Activated CD8-positive, alpha-beta memory T cell treated with anti-CD3 and anti-CD28 coated beads, Interleukin-2, amount 50 U/mL, for 1 hour (primary cell): Measurements from ENCODE around the gene MRPS10.
"Not testable (repeated sequence)": the region's sequence is repeated elsewhere in the genome, so short reads cannot be mapped to it uniquely, and the experiment has no call there.

Experiments
- DNase-seq: peaks from one replicate; pipeline ENCODE4 v3.0.0-alpha.2; 2020; ENCODE audit errors: extremely low read depth

The MRPS10 gene

DNA sequence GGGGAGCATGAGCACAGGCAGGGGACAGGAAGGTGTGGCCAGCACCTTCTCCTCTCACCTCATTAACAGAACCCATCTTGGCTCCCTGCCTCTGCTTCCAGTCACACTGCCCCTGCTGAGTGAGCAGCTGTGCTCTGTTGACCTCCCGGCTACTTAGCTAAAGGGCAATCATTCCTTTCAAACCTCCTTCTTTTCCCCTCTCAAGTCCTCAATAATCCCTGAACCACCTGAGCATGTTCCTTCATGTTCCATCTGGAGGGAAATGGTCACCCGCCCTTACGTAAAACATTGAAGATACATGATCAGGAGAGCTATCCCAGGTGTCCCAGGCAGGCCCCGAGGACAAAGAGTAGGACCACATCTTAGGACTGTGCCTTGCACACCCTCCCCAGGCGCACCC, 21.7 kb upstream of the MRPS10 start:
- DNase-seq: no peak

GRCh38 chr6:42237857-42238256, 20.2 kb upstream of the MRPS10 start:
- DNase-seq: no peak

DNA sequence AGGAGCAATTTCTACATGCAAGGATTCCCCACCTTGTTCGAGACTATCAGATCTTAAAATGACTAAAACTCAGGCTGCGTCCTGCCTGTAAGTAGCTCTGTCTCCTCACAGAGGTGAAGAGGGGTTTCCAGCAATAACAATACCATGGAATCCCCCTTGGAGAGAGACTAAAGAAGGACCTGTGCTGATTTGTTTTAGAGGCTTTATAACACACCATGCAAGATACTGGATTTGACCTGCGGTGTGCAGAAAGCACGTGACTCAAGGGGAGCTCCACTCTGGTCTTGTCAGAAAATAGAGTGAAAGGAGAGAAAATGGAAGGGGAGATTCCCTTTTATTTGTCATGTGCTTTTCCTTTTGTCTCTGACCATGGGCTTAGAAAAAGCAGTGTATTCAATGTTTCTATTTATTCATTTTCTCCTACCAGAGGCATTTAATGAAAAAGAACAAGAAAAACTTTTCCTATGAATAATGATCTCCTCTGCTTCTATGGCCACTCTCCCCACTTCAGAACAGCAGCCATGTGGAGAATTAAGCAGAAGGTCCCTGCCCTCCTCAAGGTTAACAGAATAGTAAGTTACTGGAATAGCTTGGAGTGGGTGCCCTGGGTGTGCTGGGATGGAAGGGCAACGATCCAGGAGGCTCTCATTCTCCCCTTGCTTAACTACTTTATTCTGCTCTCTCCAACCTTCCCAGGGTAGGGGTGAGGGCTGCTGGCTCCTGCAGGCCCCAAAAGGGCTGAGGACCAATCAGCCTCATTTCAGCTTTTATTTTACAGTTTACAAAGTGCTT, 19.2 kb upstream of the MRPS10 start:
- no peak for DNase-seq

GRCh38 chr6:42236030-42236429, 18.4 kb upstream of the MRPS10 start:
- DNase-seq: no peak

- DNase-seq: no peak
Observed at GRCh38 chr6:42232035-42232434, 14.4 kb upstream of the MRPS10 start.

- DNase-seq: no peak
Observed at GRCh38 chr6:42230345-42231321, 13.0 kb upstream of the MRPS10 start.

GRCh38 chr6:42229506-42230119, 12.0 kb upstream of the MRPS10 start:
- DNase-seq: no peak

DNA sequence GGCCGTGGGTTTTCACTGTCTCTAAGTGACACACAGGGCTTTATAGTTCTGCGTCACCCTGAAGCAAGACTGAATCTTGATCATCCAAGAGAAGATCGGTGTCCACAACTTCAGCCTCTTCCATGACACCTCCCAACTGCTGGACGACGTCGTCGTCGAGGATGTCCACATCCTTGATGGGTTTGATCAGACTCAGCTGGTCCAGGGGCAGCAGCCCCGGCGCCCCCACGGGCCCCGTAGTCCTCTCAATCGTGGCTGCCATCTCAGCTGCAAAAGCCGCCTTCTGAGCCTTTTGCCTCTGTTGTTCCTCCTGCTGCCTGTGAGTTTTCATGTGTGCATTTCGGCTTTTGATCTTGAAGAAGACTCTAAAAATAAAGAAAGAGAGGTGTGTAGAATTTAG, 10.6 kb upstream of the MRPS10 start:
- no peak for DNase-seq

- DNase-seq: no peak
Observed at GRCh38 chr6:42227173-42227850, 9.7 kb upstream of the MRPS10 start.

DNA sequence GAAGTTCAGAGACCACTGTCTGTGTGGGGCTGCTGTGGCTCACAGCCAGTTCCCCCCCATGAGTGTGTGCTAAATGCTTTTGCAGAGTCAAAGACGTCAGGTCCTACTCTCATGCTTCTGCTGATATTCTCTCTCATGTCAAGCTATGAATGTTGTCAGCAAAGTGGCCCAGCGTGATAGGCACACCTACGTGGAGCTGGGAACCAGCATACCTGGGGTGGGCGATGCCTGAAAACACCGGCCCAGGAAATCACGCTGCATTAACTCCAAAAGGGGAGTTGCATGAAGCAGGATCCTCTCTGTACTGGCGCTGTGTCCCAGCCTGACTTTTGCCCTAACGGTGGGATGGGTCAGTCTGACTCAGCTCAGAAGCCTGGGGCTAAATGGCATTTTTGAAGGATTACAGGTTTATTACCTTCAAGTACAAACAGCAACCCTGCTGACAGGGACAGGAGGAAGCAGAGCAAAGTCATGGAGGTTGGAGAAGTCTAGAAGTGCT, 9.0 kb upstream of the MRPS10 start:
- DNase-seq: no peak

DNA sequence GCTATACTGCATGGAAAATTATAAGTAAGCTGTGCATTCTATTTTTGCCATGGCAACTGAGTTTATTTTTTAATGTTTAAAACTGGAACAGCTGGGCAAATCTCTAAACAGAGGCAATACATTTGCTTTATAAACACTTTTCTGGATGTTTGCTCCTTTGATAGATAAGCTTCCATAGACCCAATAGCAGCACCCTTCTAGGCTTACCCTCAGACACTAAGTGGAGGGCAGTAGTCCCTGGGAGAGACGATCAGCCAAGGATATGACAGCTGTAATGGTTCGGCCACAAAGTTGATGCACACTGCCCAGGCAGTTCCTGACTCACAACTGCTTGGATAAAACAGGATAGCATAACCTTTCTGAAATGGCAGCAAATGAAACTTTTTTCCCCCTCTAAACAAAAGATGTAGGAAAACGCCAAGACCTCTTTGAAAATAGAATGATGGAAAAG, 8.5 kb upstream of the MRPS10 start:
- no peak for DNase-seq

GRCh38 chr6:42225419-42225818, 7.8 kb upstream of the MRPS10 start:
- DNase-seq: no peak

DNA sequence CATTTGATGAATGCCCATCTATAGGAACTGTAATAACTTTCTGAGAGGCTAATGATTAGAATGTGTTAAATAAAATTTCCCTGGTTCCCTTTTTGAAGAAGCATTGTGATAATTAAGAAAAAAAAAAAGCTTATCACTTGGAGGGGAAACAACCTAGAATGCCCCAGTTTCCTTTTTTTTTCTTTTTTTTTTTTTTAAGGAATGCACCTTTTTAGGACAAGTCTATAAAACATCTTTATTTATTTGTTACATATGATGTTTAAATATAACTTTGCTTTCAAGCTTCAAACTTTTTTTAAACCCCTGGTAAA, 7.3 kb upstream of the MRPS10 start:
- DNase-seq: no peak

- no peak for DNase-seq
Observed at GRCh38 chr6:42224222-42225028, 6.8 kb upstream of the MRPS10 start.

DNA sequence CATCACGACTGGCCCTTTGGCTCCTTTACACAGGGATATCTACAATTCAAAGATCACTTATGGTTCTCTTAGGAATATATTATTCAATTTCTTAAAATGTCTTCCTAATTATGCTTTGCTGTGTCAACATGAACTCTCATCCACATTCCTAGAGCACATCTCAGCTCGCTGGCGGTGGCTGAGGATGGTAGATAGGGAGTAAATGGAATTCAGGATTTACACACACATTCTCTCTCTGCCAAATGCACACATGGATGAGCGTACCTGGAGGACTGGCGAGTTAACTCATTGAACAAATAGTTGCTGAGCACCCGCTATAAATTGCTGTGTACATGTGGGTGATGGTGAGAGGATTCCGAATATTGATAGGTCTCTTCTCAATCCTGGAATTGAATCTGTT, 4.8 kb upstream of the MRPS10 start:
- DNase-seq: no peak

GRCh38 chr6:42221546-42221945, 3.9 kb upstream of the MRPS10 start:
- DNase-seq: no peak

- DNase-seq: no peak
Observed at GRCh38 chr6:42220807-42221206, 3.1 kb upstream of the MRPS10 start.

GRCh38 chr6:42217157-42217518, 523 bp downstream of the MRPS10 start:
- DNase-seq: no peak

DNA sequence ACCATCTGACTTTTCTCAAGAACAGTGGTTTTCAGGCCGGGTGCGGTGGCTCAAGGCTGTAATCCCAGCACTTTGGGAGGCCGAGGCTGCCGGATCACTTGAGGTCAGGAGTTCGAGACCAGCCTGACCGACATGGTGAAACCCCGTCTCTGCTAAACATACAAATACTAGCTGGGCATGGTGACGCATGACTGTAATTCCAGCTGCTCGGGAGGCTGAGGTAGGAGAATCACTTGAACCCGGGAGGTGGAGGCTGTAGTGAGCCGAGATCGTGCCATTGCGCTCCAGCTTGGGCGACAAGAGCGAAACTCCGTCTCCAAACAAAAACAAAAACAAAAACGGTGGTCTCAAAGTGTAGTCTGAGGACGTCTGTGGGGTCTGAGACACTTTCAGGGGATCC, 1.2 kb downstream of the MRPS10 start:
- not testable (repeated sequence) for DNase-seq

DNA sequence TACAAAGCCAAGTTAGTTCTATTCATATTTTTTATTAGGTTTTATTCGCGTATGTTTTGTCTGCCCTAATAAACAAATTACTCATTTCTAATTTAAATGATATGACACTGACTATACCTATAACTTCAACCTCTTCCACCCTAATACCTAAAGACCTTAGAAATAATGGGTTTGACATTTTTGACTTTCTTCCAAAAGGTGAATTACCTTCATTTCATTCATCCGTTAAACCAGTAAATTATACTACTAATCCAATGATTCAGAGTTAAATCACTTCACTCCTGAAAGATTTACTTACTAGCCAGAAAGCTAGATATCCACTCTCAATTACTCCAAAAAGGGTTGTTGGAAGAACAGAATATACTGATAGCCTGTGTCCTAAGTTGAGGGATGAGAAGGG, 5.2 kb downstream of the MRPS10 start:
- no peak for DNase-seq

- DNase-seq: no peak
Observed at GRCh38 chr6:42211726-42212125, 5.9 kb downstream of the MRPS10 start.
